Stomach (tissue), 4 donors: Measurements from ENCODE around the gene CHRNA10.

Source experiments
- POLR2A ChIP-seq, 4 donors: fragments of 450-650 bp; IDR thresholded peaks; one replicate each; pipeline ENCODE4 v1.6.1; 2016; ENCODE audit warnings: antibody characterized with exemption in 4 of 4, control low read depth in 2 of 4, mild to moderate bottlenecking in 1 of 4, moderate library complexity in 1 of 4
- POLR2AphosphoS5 ChIP-seq, 3 donors: sonication (generic); formaldehyde crosslinking; IDR thresholded peaks; one replicate each; pipeline ENCODE4 v1.6.1; 2016; ENCODE audit warnings: antibody characterized with exemption in 3 of 3
- TF ChIP-seq, protein P1 (sequence below), 7 experiments: fragments of 450-650 bp in 4 of 7; fragments of 200-600 bp in 3 of 7; sonication (generic) in 3 of 7; IDR thresholded peaks; one replicate each; pipeline ENCODE4 v1.5.1; 2016 to 2019; ENCODE audit warnings: antibody characterized with exemption in 7 of 7, control low read depth in 2 of 7, mild to moderate bottlenecking in 1 of 7

DNA sequence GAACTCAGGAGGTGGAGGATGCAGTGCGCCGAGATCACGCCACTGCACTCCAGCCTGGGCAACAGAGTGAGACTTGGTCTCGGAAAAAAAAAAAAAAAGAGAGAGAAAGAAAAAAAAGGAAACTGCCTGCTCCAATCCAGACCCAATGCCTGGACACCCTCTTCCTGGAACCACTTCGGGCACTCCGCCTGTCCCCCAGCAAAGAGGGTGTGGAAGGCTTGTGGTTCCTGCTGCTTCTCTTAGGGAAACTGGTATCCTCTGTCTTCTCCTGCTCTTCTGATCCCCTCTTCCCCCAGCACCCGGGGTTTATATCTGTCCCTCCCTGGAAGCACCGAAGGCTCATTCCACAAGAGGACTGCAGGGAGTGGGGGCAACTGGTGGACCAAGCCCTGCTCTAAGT is 12.9 kb downstream of the CHRNA10 start:
- TF ChIP-seq POLR2A (IDR thresholded peaks at IDR 0.05) (no peak), POLR2AphosphoS5 (IDR thresholded peaks at IDR 0.05) (no peak)
- TF ChIP-seq, protein P1, sequence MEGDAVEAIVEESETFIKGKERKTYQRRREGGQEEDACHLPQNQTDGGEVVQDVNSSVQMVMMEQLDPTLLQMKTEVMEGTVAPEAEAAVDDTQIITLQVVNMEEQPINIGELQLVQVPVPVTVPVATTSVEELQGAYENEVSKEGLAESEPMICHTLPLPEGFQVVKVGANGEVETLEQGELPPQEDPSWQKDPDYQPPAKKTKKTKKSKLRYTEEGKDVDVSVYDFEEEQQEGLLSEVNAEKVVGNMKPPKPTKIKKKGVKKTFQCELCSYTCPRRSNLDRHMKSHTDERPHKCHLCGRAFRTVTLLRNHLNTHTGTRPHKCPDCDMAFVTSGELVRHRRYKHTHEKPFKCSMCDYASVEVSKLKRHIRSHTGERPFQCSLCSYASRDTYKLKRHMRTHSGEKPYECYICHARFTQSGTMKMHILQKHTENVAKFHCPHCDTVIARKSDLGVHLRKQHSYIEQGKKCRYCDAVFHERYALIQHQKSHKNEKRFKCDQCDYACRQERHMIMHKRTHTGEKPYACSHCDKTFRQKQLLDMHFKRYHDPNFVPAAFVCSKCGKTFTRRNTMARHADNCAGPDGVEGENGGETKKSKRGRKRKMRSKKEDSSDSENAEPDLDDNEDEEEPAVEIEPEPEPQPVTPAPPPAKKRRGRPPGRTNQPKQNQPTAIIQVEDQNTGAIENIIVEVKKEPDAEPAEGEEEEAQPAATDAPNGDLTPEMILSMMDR (IDR thresholded peaks at IDR 0.05) = no peak
